ENCODE results near the gene ZNF277. TPM values are rescaled to one million over a fixed set of nuclear protein-coding genes. Genes with fewer than 3 reads are reported as not detected.

ZNF277 gene
- total RNA-seq, 1 experiment from 2014 or later: 21.3 TPM

GRCh38 chr7:112213735-112214134 lies 7.2 kb downstream of the ZNF277 start:
- ChIA-PET CTCF (no interaction called here), POLR2A (no interaction called here), RAD21 (ENCODE audit: low non-redundant PET in 1 of 2, low total read pairs in 2 of 2, uncharacterized antibody in 2 of 2, unreplicated experiment in 2 of 2) (no interaction called here)
- no peaks in the 10 kb centered on the region for H3K9me3 ChIP-seq (ENCODE audit: control insufficient read depth in 1 of 2, insufficient read depth in 1 of 2, low read depth in 1 of 2, low read length in 2 of 2)
- no peaks in the 10 kb centered on the region for H3K27me3 ChIP-seq (ENCODE audit: insufficient read depth, low read length)
- H3K9me2 ChIP-seq (ENCODE audit: insufficient read depth): no peaks in the 10 kb centered on the region
- BruUV-seq (replicated peaks): no TSS peak
- H3K27ac ChIP-seq (ENCODE audit: low read depth, low read length): no peak overlapping the region
- TF ChIP-seq, protein P1, sequence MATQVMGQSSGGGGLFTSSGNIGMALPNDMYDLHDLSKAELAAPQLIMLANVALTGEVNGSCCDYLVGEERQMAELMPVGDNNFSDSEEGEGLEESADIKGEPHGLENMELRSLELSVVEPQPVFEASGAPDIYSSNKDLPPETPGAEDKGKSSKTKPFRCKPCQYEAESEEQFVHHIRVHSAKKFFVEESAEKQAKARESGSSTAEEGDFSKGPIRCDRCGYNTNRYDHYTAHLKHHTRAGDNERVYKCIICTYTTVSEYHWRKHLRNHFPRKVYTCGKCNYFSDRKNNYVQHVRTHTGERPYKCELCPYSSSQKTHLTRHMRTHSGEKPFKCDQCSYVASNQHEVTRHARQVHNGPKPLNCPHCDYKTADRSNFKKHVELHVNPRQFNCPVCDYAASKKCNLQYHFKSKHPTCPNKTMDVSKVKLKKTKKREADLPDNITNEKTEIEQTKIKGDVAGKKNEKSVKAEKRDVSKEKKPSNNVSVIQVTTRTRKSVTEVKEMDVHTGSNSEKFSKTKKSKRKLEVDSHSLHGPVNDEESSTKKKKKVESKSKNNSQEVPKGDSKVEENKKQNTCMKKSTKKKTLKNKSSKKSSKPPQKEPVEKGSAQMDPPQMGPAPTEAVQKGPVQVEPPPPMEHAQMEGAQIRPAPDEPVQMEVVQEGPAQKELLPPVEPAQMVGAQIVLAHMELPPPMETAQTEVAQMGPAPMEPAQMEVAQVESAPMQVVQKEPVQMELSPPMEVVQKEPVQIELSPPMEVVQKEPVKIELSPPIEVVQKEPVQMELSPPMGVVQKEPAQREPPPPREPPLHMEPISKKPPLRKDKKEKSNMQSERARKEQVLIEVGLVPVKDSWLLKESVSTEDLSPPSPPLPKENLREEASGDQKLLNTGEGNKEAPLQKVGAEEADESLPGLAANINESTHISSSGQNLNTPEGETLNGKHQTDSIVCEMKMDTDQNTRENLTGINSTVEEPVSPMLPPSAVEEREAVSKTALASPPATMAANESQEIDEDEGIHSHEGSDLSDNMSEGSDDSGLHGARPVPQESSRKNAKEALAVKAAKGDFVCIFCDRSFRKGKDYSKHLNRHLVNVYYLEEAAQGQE (IDR thresholded peaks at IDR 0.05; ENCODE audit: low read depth): no peak
- TF ChIP-seq EGR1 (IDR thresholded peaks at IDR 0.05; ENCODE audit: low read depth): no peak
- TF ChIP-seq FOSL1 (IDR thresholded peaks at IDR 0.05; ENCODE audit: low read depth): no peak
- TF ChIP-seq YY1 (IDR thresholded peaks at IDR 0.05; ENCODE audit: extremely low read depth, insufficient replicate concordance, low read depth, low read length): no peak
- TF ChIP-seq SIN3A (IDR thresholded peaks at IDR 0.05; ENCODE audit: low read depth): no peak
- no peak for TF ChIP-seq TCF7L2 (IDR thresholded peaks at IDR 0.05; ENCODE audit: borderline replicate concordance, extremely low read depth, insufficient read depth, insufficient read length)
- no peak for TF ChIP-seq JUND (IDR thresholded peaks at IDR 0.05)
- TF ChIP-seq, protein P2, sequence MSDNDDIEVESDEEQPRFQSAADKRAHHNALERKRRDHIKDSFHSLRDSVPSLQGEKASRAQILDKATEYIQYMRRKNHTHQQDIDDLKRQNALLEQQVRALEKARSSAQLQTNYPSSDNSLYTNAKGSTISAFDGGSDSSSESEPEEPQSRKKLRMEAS (IDR thresholded peaks at IDR 0.05): no peak
- TF ChIP-seq, protein P3, sequence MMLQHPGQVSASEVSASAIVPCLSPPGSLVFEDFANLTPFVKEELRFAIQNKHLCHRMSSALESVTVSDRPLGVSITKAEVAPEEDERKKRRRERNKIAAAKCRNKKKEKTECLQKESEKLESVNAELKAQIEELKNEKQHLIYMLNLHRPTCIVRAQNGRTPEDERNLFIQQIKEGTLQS (IDR thresholded peaks at IDR 0.05): no peak
- no peak for TF ChIP-seq EZH2 (IDR thresholded peaks at IDR 0.05)
- no peak for TF ChIP-seq ELF1 (IDR thresholded peaks at IDR 0.05; ENCODE audit: borderline replicate concordance, low read depth)
- TF ChIP-seq ZNF274 (IDR thresholded peaks at IDR 0.05; ENCODE audit: low read depth, low read length): no peak
- no peak overlapping the region for H3K4me3 ChIP-seq (replicated peaks in 1 of 2; ENCODE audit: low read depth in 1 of 2, low read length in 2 of 2)
- H3K79me2 ChIP-seq (ENCODE audit: insufficient read depth, low read length): peaks cover 21% of the 10 kb centered on the region
- no peak overlapping the region for H3K4me2 ChIP-seq (ENCODE audit: low read length)
- DNase-seq (ENCODE audit: low read depth, low spot score) (no peak), ATAC-seq (no peak)
- intact Hi-C loops (cut with micrococcal nuclease): no loop called here
- H3K9ac ChIP-seq (ENCODE audit: low read length): no peak overlapping the region
- no peaks in the 10 kb centered on the region for H3K4me1 ChIP-seq (ENCODE audit: control insufficient read depth in 1 of 2, insufficient read depth in 2 of 2, low read length in 2 of 2)
- H2AFZ ChIP-seq (ENCODE audit: low read depth, low read length, poor library complexity, severe bottlenecking): no peak overlapping the region
- H4K20me1 ChIP-seq (ENCODE audit: insufficient read depth): no peaks in the 10 kb centered on the region
- no peaks in the 10 kb centered on the region for H3K36me3 ChIP-seq (ENCODE audit: control insufficient read depth in 1 of 2, insufficient read depth in 2 of 2, low read length in 2 of 2)

Measured in HCT116 (cell line).